Nephron progenitor cell (in vitro differentiated cells): ENCODE data around the gene AGAP1.
A peak's percentile ranks its signal among the peaks of the same experiment; 100 is the strongest.

Experiments used
- DNase-seq: peaks from one replicate; pipeline ENCODE4 v3.0.0; 2021
- H3K27ac Mint-ChIP-seq: 2 replicates; pipeline ENCODE4 v1.8.0; 2021; ENCODE audit warnings: mild to moderate bottlenecking, moderate library complexity, mixed read lengths
- H3K27me3 Mint-ChIP-seq: 2 replicates; pipeline ENCODE4 v1.8.0; 2021; ENCODE audit warnings: mild to moderate bottlenecking, low read depth, mixed read lengths; ENCODE audit not compliant: poor library complexity
- H3K36me3 Mint-ChIP-seq: 2 replicates; pipeline ENCODE4 v1.8.0; 2021; ENCODE audit warnings: low read depth, mixed read lengths
- H3K4me1 Mint-ChIP-seq: 2 replicates; pipeline ENCODE4 v1.8.0; 2021; ENCODE audit warnings: mixed read lengths
- H3K4me3 Mint-ChIP-seq: 2 replicates; pipeline ENCODE4 v1.8.0; 2021; ENCODE audit warnings: mild to moderate bottlenecking, moderate library complexity, mixed read lengths
- H3K9me3 Mint-ChIP-seq: 2 replicates; pipeline ENCODE4 v1.8.0; 2021; ENCODE audit warnings: mild to moderate bottlenecking, moderate library complexity, mixed read lengths
- CTCF ChIP-seq: fragments of 200-600 bp; sonication (generic); IDR thresholded peaks from 2 replicates; pipeline ENCODE4 v1.5.0; 2021; ENCODE audit warnings: antibody characterized with exemption

Gene AGAP1

DNA sequence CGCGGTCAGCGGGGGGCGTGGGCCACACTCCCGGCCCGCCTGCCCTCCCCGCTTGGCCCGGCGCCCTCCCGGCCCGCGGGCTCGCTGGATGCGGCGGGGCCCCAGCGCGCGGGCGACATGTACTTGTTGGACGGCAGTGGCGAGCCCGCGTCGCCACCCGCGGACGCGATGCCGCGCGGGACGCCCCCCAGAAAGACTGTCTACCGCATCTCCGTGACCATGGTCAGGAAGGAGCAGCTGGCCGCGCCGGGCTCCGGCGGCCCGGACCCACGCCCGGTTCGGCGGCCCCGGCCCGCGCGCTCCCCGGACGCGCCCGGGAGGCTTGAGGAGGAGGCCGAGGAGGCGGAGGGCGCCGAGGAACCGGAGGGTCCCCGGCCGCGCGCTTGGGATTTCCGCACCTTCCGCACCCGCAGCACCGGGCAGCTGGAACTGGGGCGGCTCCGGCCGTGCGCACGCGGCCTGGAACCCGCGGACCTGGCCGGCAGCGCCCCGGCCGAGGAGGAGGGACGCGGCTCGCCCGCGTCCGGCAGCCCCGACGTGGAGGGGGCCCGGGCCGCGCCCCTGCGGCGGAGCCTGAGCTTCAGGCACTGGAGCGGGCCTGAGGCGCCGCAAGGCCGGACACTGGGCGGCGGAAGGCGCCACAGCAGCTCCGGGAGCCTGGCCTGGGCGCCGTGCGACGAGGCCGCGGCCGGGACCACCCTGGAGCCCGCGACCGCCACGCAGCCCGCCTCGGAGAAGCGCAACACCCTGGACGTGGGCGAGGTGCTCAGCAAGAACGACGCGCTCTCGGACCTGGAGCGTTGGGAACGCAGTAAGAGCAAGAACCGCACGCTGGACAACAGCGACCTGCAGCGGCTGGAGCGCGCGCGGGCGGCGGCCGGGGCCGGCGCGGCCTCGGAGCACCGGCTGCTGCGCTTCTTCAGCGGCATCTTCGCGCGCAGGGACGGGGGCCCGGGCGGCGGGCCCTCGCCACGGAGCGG, 176.4 kb downstream of the AGAP1 start:
- Mint-ChIP-seq H3K4me3 (no peak overlapping the region), H3K36me3 (no peaks in the 10 kb centered on the region)
- TF ChIP-seq CTCF = peak; percentile 10

DNA sequence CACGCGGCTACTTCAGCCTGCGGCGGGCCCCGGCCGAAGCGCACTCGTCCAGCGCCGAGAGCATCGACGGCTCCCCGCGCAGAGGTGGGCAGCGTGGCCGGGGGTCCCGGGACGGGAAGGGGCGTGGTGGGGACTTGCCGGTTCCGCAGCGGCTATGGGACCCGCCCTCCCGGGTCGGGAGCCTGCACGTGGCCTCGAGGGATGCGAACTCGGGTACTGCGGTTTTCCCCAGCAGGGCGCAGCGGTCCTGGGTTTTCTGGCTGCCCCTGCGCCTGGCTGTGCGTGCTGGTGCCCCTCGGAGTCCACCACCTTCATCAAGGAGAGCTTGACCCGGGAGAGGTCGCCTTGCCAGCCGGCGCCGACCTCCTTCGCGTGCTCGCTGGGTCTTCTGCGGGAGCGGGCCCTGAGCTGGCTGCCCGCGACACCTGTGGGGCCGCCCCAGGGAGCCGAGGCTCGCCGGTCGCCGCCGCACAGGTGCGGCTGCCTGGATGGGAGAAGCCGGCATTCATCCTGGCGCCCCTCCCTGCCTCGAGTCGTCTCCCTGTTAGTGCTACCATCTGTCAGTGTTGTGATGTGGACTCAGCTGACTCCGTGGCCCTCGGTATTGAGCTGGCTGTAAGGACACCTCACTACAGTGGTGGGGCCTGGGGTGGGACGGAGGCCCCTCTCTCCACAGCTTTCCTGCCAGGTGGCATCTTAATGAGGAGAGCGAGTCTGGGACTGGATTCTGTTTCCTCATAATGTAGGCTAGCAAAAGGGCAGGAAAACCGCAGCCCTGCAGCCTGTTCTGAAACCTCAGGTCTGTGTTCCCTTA, 177.3 kb downstream of the AGAP1 start:
- Mint-ChIP-seq H3K27ac (no peak overlapping the region), H3K27me3 (peaks cover 31% of the 10 kb centered on the region), H3K9me3 (no peaks in the 10 kb centered on the region), H3K4me1 (peaks cover 55% of the 10 kb centered on the region), H3K36me3 (peaks cover 3% of the 10 kb centered on the region), H3K4me3 (peak overlapping the region; percentile 78)
- no peak for DNase-seq
- TF ChIP-seq CTCF = no peak

More for the DNA sequence above, 176.4 kb downstream of the AGAP1 start:
- peak; percentile 72 for DNase-seq
- Mint-ChIP-seq H3K27ac (no peak overlapping the region), H3K27me3 (peaks cover 30% of the 10 kb centered on the region), H3K9me3 (no peaks in the 10 kb centered on the region), H3K4me1 (peaks cover 55% of the 10 kb centered on the region)

GRCh38 chr2:235672720-235673119, 178.9 kb downstream of the AGAP1 start:
- peaks cover 5% of the 10 kb centered on the region for H3K36me3 Mint-ChIP-seq
- DNase-seq = no peak
- H3K9me3 Mint-ChIP-seq = no peaks in the 10 kb centered on the region
- H3K4me3 Mint-ChIP-seq = no peak overlapping the region
- H3K27me3 Mint-ChIP-seq = peaks cover 34% of the 10 kb centered on the region
- peaks cover 55% of the 10 kb centered on the region for H3K4me1 Mint-ChIP-seq
- no peak overlapping the region for H3K27ac Mint-ChIP-seq
- TF ChIP-seq CTCF = no peak

GRCh38 chr2:235674146-235674545, 180.3 kb downstream of the AGAP1 start:
- H3K9me3 Mint-ChIP-seq = no peaks in the 10 kb centered on the region
- H3K4me3 Mint-ChIP-seq = no peak overlapping the region
- no peak overlapping the region for H3K27ac Mint-ChIP-seq
- peaks cover 31% of the 10 kb centered on the region for H3K27me3 Mint-ChIP-seq
- H3K36me3 Mint-ChIP-seq = peaks cover 5% of the 10 kb centered on the region
- TF ChIP-seq CTCF = no peak
- DNase-seq = no peak
- H3K4me1 Mint-ChIP-seq = peaks cover 55% of the 10 kb centered on the region

DNA sequence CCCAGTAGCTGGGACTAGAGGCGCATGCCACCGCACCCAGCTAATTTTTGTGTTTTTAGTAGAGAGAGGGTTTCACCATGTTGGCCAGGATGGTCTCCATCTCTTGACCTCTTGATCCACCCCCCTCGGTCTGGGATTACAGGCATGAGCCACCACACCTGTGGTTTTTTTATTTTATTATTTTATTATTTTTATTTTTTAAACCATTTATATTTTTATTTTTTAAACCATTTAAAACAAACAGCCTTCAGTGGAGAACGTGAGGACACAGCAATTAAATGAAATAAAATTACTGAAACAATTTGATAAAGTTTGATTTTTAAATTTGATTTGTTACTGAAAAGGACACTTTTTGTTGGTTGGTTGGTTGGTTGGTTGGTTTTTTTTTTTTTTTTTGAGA, 181.0 kb downstream of the AGAP1 start:
- H3K4me1 Mint-ChIP-seq = peaks cover 61% of the 10 kb centered on the region
- no peak overlapping the region for H3K4me3 Mint-ChIP-seq
- DNase-seq = no peak
- no peak for TF ChIP-seq CTCF
- peaks cover 31% of the 10 kb centered on the region for H3K27me3 Mint-ChIP-seq
- H3K27ac Mint-ChIP-seq = no peak overlapping the region
- peaks cover 5% of the 10 kb centered on the region for H3K36me3 Mint-ChIP-seq
- H3K9me3 Mint-ChIP-seq = no peaks in the 10 kb centered on the region
